Measurements from ENCODE around the gene PBX4.

The PBX4 gene

GRCh38 chr19:19538061-19538784 is 80.3 kb downstream of the PBX4 start, which contains the start of gene CILP2:
TSS of gene CILP2 (plus strand) at chr19:19538265. CDS start at chr19:19538350, 85 bp downstream.
- no peak for DNase-seq

DNA sequence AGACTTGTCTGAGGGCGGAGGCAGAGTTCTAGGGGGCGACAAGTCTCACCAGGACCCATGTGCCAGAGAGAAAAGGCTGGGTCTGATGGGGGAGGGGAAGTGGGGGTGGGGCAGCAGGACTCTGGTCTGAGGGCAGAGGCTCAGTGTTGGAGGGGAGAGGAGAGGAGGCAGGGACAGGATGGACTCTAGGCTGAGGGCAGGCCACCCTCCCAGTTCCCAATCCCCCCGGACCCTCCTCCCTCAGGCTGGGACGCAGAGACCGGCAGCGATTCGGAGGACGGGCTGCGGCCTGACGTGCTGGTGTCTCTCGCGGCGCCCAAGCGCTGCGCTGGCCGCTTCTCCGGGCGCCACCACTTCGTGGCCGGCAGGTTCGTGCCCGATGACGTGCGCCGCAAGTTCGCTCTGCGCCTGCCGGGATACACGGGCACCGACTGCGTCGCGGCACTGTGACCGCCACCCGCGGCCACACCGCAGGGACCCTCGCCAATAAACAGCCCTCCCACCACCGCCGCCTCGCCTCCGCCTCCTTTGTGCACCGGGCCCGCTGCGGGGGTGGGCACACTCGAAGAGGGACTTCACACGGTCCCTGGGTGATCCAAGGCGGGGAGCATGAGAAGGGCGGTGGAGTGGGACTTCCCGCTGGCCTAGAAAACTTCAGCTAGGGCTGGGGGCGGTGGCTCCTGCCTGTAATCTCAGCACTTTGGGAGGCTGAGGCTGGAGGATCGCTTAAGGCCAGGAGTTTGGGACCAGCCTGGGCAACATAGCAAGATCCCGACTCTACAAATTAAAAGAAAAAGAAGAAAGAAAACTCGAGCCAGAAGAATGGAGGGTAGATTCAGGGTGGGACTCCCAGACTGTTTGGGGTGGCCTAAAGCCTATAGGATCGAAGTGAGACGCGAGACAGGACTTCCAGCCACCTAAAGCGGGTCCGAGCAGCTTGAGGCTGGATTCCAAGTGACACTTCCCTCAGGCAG is 81.1 kb downstream of the PBX4 start:
- no peak for DNase-seq

- DNase-seq: no peak
Observed at GRCh38 chr19:19535311-19536191, 82.9 kb downstream of the PBX4 start.

- no peak for DNase-seq
Observed at GRCh38 chr19:19534556-19535265, 83.8 kb downstream of the PBX4 start.

DNA sequence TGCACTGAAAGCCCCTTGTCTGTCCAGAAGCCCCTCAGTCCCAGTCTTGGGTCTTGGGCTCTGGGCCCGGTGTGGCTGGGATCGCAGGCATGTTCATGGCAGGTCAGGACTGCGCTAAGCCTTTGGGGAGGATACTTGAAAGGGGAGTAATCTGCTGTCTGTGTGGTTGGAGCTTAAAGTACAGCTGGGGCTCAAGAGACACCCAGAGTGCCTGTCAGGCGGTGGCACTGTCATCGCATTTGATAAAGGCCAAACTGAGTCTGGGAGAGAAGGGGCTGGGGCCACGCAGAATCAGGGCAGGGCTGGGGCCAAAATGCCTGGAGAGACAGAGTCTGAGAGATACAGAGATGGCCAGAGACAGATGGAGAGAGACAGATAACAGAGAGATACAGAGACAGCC is 84.6 kb downstream of the PBX4 start:
- peak; percentile 19 for DNase-seq

DNA sequence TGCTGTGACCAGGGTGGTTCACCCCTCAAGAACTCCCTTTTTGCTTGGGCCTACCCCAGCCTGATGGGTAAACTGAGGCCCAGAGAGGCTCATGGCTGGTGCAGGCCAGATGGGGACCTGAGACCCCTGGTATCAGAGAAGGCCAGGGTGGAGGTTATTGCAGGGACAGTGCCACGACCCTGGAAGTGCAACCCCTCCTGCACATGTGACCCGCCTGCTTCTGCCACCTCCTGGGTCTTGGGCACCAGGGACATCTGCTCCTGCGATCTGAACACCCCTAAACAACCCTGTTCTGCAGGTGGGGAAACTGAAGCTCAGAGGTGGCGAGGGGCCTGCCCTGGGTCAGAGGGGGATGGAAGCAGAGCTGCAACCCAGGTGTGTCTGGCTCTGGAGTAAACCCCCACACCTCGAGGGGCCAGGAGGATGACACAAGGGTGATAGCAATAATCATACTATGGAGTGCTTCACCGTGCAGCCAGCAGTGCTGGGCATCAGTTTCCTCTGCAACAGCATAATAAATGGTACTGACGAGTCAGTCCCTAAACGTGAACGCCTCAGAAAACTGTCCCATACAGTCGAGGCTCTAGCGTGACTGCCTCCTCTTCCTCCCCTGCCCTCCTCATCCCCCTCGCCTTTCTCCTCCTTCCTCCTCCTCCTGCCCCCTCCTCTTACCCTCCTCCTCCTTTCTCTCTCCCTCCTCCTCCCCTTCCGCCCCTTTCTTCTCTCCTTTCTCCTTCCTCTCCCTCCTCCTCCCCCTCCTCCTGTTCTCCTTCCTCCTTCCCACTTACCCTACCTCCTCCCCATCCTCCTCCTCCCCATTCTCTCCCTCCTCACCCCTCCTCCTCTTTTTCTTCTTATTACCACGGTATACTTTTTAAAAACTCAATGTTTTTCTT is 85.4 kb downstream of the PBX4 start:
- no peak for DNase-seq

DNA sequence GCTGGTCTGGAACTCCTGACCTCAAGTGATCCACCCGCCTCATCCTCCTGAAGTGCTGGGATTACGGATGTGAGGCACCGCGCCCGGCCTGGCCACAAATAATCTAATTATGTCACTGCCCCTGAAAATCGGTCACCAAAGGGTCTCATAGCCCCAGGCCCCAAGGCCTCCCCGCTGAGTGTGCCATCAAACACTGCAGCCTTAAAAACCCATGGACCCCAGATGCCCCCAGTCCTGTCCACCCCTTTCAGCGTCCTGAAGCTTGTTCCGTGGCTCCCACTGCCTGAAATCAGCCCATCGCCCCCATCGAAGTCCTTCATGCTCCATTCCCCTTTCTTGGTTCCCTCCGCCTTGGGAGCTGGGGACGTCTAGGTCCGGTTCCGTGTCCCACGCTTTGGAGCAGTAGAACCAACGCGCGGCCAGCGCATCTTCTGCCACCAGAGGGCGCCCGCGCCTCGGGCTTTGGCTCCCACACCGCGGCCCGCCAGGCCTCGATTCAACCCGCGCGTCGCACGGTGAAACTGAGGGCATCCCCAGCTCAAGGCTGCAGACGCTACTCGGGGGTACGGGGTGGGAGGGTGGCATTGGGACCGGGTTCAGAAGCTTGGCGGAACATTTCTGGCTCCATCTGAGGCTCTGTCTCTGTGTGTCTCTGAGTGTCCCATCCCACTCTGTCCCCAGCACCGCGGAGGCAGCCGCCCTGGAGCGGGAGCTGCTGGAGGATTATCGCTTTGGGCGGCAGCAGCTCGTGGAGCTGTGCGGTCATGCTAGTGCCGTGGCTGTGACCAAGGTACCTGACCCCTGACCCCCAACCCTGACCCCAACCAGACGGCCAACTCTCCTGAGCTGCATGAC is 86.3 kb downstream of the PBX4 start:
- no peak for DNase-seq

DNA sequence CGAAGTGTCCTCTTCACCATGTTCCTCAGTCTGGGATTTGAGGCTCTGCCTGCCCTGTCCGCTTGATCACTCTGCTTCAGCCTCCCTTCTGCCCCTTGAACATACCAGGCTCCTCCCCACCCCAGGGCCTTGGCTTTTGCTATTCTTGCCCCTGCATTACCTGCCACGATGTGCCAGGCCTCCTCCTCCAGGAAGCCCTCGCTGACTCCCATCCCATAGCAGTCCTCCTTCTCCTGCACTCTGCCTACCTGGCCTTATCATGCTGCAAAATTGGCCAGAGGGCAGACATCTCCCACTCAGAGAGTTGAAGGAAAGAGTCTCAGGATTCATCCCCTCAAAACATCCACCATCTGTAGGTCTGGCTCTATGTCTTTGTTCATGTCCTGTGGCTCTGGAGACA is 87.6 kb downstream of the PBX4 start:
- DNase-seq: no peak

DNA sequence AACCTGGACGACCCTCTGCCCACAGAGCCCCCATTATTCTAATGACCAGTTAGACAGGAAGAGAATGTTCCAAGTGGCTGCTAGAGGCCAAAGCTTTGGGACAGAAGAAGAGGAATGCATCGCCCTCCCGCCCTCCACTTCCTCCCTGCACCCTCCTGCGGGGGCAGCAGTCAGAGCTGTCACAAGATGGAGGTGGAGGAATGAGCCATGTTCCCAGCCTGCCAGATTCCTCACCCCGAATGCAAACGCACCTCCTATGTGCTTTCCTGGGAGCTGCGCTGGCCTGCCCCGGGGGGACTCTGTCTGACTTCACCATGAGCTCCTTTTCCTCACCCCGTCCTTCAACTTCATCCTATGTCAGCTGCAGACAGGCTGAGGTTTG is 88.1 kb downstream of the PBX4 start:
- no peak for DNase-seq

DNA sequence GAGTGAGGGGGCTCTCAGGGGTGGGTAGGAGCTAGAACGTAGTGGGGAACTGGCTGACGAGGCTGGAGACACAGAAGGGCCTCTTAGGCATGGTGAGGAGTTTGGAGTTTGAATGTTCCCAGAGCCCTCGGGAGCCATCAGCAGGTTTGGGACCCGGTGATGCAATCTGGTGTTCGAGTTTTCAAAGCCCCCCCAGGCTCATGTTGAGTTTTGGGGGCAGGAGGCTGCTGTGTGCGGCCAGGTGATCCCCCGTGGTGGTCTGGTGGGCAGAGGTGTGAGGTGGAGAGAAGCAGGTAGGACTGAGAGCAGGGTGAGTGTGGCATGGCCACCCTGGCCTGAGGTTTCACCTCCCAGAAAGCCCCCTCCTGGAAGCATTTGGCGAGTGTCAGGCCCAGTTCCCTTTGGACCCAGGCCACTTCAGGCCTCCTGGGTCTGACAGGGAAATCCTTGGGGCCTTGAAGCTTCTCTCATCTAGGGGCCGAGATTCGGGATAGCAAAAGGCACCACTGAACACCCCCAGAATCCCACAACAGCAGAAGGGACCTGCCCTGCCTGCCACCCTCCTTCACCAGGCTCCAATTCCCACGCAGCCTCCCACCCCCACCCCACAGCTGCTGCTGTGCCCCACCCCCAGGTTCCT is 88.6 kb downstream of the PBX4 start:
- no peak for DNase-seq

DNA sequence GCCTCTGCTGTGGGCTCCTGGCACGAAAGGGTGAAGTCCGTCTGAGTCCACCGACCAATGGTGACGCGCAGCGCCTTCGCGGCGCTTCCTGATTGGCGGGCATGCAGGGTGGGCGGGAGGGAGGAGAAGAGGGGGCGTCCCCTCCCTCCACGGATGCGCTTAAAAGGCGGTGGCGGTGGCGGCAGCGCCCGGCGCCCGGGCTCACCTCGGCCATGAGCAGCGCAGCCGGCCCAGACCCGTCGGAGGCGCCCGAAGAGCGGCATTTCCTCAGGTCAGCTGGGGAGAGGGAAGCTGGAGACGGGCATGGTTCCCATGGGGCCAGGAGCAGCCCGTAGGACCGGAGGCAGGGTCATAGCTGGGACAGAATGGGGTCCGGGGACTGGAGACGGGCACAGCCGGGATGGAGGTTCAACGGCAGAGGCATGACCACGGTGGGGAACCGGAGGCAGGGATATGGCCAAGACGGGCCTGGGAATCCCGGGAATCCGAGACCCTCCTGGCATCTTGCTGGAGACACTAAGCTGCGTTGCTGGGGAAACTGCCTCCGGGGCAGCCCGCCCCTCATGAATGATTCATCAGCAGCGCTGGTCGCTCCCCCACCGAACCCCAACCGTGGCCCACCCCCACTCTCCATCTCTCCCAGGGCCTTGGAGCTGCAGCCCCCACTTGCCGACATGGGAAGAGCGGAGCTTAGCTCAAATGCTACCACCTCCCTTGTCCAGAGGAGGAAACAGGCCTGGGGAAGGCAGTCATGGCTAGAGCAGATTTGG is 89.6 kb downstream of the PBX4 start, which contains the start of gene YJEFN3:
Gene YJEFN3, plus strand, starts transcription at position 191 of the 770 bp plus-strand sequence. Its CDS starts 22 bp downstream, at position 213.
- DNase-seq: no peak

DNA sequence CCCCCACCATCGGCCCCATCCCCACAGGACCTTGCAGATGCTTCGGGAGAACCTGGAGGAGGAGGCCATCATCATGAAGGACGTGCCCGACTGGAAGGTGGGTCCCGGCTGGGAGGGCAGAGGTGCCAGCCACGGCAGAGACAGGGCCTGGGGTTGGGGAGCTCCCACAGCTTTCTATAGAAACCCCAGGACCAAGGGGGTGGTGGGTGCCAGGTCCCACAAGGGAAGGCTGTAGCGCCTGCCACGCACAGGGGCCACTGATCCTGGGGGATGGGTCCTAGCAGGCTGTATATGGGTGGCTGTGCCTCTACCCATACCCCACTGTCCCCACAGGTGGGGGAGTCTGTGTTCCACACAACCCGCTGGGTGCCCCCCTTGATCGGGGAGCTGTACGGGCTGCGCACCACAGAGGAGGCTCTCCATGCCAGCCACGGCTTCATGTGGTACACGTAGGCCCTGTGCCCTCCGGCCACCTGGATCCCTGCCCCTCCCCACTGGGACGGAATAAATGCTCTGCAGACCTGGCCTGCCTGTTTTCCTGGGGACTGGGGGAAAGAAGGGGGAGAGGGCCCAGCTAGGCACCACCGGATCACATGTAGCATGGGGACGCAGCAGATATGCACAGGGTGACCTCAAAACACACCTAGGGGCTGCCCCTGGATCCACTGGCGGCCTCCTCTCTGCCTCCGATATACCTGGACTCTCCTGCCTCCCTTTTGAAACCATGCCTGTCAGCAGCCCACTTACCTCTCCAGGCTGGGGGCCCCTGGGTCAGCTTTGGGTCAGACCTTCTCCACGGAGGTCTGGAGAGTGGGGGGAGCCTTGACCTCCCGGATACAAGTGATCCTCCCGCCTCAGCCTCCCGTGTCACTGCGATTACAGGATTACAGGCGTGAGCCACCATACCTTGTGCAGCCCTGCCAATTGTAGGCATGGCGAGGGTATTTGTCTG is 90.5 kb downstream of the PBX4 start:
- no peak for DNase-seq

DNA sequence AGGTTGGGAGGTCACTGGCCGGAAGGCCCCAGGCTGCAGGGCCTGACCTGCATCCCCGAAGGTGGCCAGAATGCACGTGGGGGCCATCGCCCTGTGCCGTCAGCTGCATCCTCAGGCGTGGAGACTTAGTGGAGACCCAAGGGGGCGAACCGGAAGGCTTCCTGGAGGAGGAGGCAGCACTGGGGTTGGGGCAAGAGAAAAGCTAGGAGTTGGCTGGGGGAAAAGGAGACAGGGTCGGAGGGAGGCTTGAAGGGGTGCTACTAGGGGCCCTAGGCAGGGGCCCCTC is 91.2 kb downstream of the PBX4 start:
- no peak for DNase-seq

- no peak for DNase-seq
Observed at GRCh38 chr19:19526581-19527370, 91.7 kb downstream of the PBX4 start.

DNA sequence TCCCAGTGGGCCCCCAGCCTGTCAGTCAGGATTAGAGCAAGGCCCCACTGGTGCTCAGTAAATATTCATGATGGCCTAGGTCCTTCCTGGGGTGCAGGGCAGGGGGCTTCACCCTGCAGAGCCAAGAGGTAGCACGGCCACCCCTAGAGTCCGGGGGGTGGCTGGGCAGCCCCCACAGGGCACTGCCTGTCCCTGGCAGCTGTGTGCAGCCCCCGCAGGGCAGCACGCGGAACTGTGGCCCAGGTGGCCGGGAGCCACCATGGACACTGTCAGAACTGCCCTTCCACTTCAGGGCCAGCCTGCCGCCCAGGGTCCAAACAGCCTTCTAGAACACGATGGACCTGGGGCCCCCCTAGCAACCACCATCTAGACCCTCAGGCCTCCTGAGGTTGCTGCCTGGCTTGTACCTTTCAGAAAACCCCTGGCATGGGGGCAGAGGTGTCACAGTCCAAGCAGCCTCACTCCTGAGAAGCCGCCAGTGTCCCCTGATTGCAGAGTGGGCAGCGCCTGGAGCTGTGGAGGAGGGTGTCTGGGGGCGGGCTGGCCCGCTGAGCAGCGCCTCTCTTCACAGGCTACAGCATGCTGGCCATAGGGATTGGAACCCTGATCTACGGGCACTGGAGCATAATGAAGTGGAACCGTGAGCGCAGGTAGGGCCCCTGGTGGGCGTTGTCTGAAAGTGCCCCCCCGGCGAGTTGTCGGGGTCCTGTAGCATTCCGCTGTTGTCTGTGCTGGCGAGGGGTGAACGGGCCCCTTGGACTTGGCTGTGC is 92.7 kb downstream of the PBX4 start:
- no peak for DNase-seq

DNA sequence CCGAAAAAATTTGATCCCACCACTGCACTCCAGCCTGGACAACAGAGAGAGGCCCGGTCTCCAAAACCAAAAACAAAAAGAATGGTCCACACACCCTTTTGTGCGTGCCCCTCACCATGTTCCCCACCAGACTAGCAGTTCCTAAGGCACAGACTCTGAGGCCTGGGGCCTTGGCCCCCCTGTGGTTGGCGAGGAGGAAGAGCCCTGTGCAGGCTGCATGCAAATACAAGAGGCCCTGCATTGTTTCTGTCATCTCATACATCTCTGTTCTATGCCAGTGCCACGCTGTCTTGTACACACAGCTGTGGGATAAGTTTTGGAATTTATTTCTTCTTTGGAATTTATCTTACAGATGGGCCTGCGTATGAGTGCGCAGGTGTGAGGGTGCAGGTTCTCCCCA is 94.4 kb downstream of the PBX4 start:
- DNase-seq: no peak

Measured in NCI-H524 treated with DMSO at 0.1 percent for 48 hours (cell line).